CD4-positive, alpha-beta T cell (primary cell): ENCODE data around the gene SLC6A3. TPM values are rescaled to one million over a fixed set of nuclear protein-coding genes. Genes with fewer than 3 reads are reported as not detected.

Source experiments
- ATAC-seq: fragments of 200-7000 bp; cut with Tn5 transposase; one replicate; pipeline ENCODE4 v1.10.0; 2022; ENCODE audit warnings: mild to moderate bottlenecking; ENCODE audit not compliant: poor library complexity
- CTCF ChIA-PET: fragments of 350-600 bp; sonication (Branson Sonifier 250); formaldehyde crosslinking; loops from one replicate; lab custom pipeline; 2021; ENCODE audit warnings: antibody characterized with exemption, inconsistent platforms; lab: Charles Lee
- POLR2A ChIA-PET: fragments of 350-600 bp; sonication (Branson Sonifier 250); formaldehyde crosslinking; loops from one replicate; lab custom pipeline; 2021; ENCODE audit warnings: antibody characterized with exemption, inconsistent platforms; lab: Charles Lee
- DNase-seq, 14 experiments: peaks; one replicate each; pipeline ENCODE4 v3.0.0-alpha.2; 2013 to 2020; ENCODE audit warnings: mixed read lengths in 2 of 14
- H3K27ac ChIP-seq, 2 donors: one replicate each; pipeline versions ENCODE4 v1.5.1 to v1.7.0; 2013; ENCODE audit warnings: low read length in 2 of 2, low read depth in 1 of 2, mild to moderate bottlenecking in 1 of 2
- H3K27me3 ChIP-seq, 2 experiments: 1 replicate in 1 of 2; 2 replicates in 1 of 2; pipeline versions ENCODE4 v1.6.1 to v1.7.0; 2013; ENCODE audit warnings: low read length in 2 of 2, control low read depth in 1 of 2, mild to moderate bottlenecking in 1 of 2, moderate library complexity in 1 of 2; ENCODE audit not compliant: insufficient read depth in 2 of 2, control insufficient read depth in 1 of 2
- H3K36me3 ChIP-seq: one replicate; pipeline ENCODE4 v1.6.1; 2013; ENCODE audit warnings: low read length, control low read depth; ENCODE audit not compliant: insufficient read depth
- H3K4me1 ChIP-seq: one replicate; pipeline ENCODE4 v1.6.1; 2013; ENCODE audit warnings: low read length, control low read depth; ENCODE audit not compliant: insufficient read depth
- H3K4me3 ChIP-seq: one replicate; pipeline ENCODE4 v1.5.1; 2013; ENCODE audit warnings: mild to moderate bottlenecking, low read length, moderate library complexity
- H3K9me3 ChIP-seq, 2 experiments: 1 replicate in 1 of 2; 2 replicates in 1 of 2; pipeline versions ENCODE4 v1.6.1 to v1.7.0; 2013; ENCODE audit warnings: low read length in 2 of 2, mild to moderate bottlenecking in 2 of 2, control low read depth in 1 of 2, moderate library complexity in 1 of 2; ENCODE audit not compliant: control insufficient read depth in 1 of 2, insufficient read depth in 1 of 2
- H3K27ac Mint-ChIP-seq: one replicate; pipeline ENCODE4 v1.8.0; 2020; ENCODE audit warnings: mixed read lengths
- H3K27me3 Mint-ChIP-seq: one replicate; pipeline ENCODE4 v1.8.0; 2021; ENCODE audit warnings: mixed read lengths
- H3K36me3 Mint-ChIP-seq: one replicate; pipeline ENCODE4 v1.8.0; 2021; ENCODE audit warnings: low read depth, mixed read lengths
- H3K4me1 Mint-ChIP-seq: one replicate; pipeline ENCODE4 v1.8.0; 2021; ENCODE audit warnings: low read depth, mixed read lengths
- H3K4me3 Mint-ChIP-seq: one replicate; pipeline ENCODE4 v1.8.0; 2020; ENCODE audit warnings: mild to moderate bottlenecking, mixed read lengths
- H3K9me3 Mint-ChIP-seq: one replicate; pipeline ENCODE4 v1.8.0; 2020; ENCODE audit warnings: mixed read lengths
- CTCF ChIP-seq: fragments of 200-600 bp; IDR thresholded peaks from one replicate; pipeline ENCODE4 v1.8.0; 2022; ENCODE audit warnings: antibody characterized with exemption, mild to moderate bottlenecking
- intact Hi-C, 2 experiments: fragments of 100-400 bp; cut with DNase I in 1 of 2; cut with micrococcal nuclease in 1 of 2; formaldehyde crosslinking; loops; one replicate each; pipeline versions ENCODE4 v1.15.1 to v1.9.0; 2023 to 2025; cut with DNase I, micrococcal nuclease
- total RNA-seq, 174 experiments: library from RNA in 2 of 174; stranded (reverse) in 2 of 174; gene quantifications; one replicate each; pipeline ENCODE4 v1.2.3 and lab custom pipeline; 2021 to 2026

The SLC6A3 gene
- total RNA-seq, 2 experiments from 2014 or later: 0.08 TPM; not detected in 1

DNA sequence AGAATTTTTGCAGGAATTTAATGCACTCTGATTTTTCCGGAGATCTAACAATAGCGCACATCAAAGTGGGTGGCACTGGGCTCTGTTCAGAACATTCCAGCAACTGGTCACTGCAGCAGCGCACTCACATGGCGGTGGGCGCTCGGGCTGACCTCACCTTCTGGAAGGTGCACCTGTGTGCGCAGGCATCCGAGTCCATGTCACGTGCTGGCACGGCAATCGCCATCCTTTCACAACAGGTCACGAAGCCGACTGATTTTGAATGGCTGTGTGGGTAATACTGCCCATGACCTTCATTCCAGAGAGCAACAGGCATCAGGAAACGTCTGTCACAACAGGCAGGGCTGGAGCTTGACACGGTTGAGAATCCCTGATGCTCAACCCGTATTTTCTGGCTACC, 81.7 kb downstream of the SLC6A3 start:
- POLR2A ChIA-PET: no interaction called here
- Histone ChIP-seq H3K4me3 (no peak overlapping the region), H3K4me1 (no peaks in the 10 kb centered on the region), H3K36me3 (no peaks in the 10 kb centered on the region), H3K27me3 (peaks cover 7 to 21% of the 10 kb centered on the region in 2 experiments), H3K27ac (no peak overlapping the region), H3K9me3 (no peaks in the 10 kb centered on the region)
- Mint-ChIP-seq H3K4me3 (no peak overlapping the region), H3K4me1 (no peaks in the 10 kb centered on the region), H3K27me3 (peaks cover 16% of the 10 kb centered on the region), H3K36me3 (no peaks in the 10 kb centered on the region), H3K9me3 (no peaks in the 10 kb centered on the region), H3K27ac (no peak overlapping the region)
- ATAC-seq (no peak), DNase-seq (no peak)
- no peak for TF ChIP-seq CTCF
- CTCF ChIA-PET: no interaction called here
- intact Hi-C loops: no loop called here

DNA sequence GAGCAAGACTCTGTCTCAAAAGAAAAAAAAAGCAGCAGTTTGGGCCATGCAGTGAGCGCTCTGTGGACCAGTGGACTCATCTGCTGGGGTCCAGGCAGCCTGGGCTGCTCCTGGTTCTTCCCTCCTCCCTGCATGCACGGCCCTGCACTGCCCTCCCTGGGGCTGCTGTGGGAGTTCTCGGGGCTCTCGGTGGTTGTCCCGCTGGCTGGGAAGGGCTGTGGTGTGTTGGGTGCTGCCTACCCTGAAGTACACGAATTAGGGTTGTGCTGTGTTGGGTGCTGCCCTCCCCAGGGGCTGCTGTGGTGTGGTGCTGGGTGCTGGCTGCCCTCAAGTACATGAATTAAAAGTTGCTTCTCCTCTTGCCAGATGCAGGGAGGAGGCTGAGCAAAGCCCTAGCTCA, 82.1 kb downstream of the SLC6A3 start:
- CTCF ChIA-PET: no interaction called here
- no peak overlapping the region for H3K4me3 Mint-ChIP-seq

GRCh38 chr5:1362242-1363015, 82.8 kb downstream of the SLC6A3 start:
- H3K4me3 Mint-ChIP-seq: no peak overlapping the region
- DNase-seq: no peak
- Histone ChIP-seq H3K4me3 (no peak overlapping the region), H3K27me3 (peaks cover 7 to 19% of the 10 kb centered on the region in 2 experiments), H3K9me3 (no peaks in the 10 kb centered on the region), H3K4me1 (no peaks in the 10 kb centered on the region), H3K36me3 (no peaks in the 10 kb centered on the region), H3K27ac (no peak overlapping the region)
- CTCF ChIA-PET: no interaction called here
- H3K27me3 Mint-ChIP-seq: peaks cover 16% of the 10 kb centered on the region
- TF ChIP-seq CTCF: no peak
- H3K36me3 Mint-ChIP-seq: no peaks in the 10 kb centered on the region
- ATAC-seq: no peak
- intact Hi-C loops: no loop called here
- H3K4me1 Mint-ChIP-seq: no peaks in the 10 kb centered on the region
- POLR2A ChIA-PET: no interaction called here
- no peaks in the 10 kb centered on the region for H3K9me3 Mint-ChIP-seq
- no peak overlapping the region for H3K27ac Mint-ChIP-seq

More for the DNA sequence above, 82.1 kb downstream of the SLC6A3 start:
- no peak for ATAC-seq
- H3K4me1 Mint-ChIP-seq: no peaks in the 10 kb centered on the region
- POLR2A ChIA-PET: no interaction called here
- peaks cover 16% of the 10 kb centered on the region for H3K27me3 Mint-ChIP-seq
- H3K36me3 Mint-ChIP-seq: no peaks in the 10 kb centered on the region
- Histone ChIP-seq H3K27me3 (peaks cover 7 to 21% of the 10 kb centered on the region in 2 experiments), H3K4me1 (no peaks in the 10 kb centered on the region), H3K9me3 (no peaks in the 10 kb centered on the region), H3K4me3 (no peak overlapping the region), H3K27ac (no peak overlapping the region), H3K36me3 (no peaks in the 10 kb centered on the region)
- TF ChIP-seq CTCF: no peak
- no peaks in the 10 kb centered on the region for H3K9me3 Mint-ChIP-seq
- no peak for DNase-seq
- H3K27ac Mint-ChIP-seq: no peak overlapping the region
- intact Hi-C loops: no loop called here
